ENCODE measurements around the gene WSCD1.

DNA sequence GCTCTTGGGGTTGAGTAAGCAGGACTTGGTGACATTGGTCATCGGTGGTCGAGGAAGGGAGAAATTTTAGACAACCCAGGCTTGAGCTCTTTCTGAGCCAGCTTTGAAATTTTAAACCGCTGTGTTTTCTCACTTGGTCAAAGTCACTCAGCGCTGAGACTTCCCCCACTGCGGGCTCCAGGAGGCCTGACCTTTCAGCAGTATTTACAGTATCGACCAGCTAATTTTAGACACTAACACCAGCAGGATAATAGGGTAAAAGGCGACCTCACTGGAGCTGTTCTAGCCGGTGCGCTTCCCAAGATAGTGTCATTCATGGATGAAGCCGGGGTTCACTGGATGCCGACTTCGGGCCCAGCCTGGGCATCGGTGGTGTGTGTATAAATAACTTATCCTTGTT, 29.7 kb upstream of the WSCD1 start:
- TF ChIP-seq POLR2AphosphoS5 (IDR thresholded peaks at IDR 0.05; ENCODE audit: borderline replicate concordance, low read depth, low read length) (no peak), EZH2 (IDR thresholded peaks at IDR 0.05) (no peak), FOXP2 (optimal IDR thresholded peaks at IDR 0.05; ENCODE audit: control extremely low read depth, extremely low read length, insufficient read depth) (no peak)
